Liver (tissue), 9 donors: ENCODE measurements around the gene CHRNA4. TPM values are rescaled to one million over a fixed set of nuclear protein-coding genes. Genes with fewer than 3 reads are reported as not detected.
"Not testable (repeated sequence)": the region's sequence is repeated elsewhere in the genome, so short reads cannot be mapped to it uniquely, and the experiment has no call there.

Experiments
- DNase-seq: peaks from one replicate; pipeline ENCODE4 v3.0.0-alpha.2; 2017; ENCODE audit warnings: low spot score
- H3K27ac ChIP-seq, 2 donors: one replicate each; pipeline ENCODE4 v1.7.0; 2013; ENCODE audit warnings: inconsistent platforms in 2 of 2, low read length in 2 of 2, control low read depth in 1 of 2, low read depth in 1 of 2, mild to moderate bottlenecking in 1 of 2
- H3K27me3 ChIP-seq, 4 donors: one replicate each; pipeline versions ENCODE4 v1.6.1 to v1.7.0; 2013; ENCODE audit warnings: low read length in 3 of 4, inconsistent platforms in 1 of 4, mild to moderate bottlenecking in 1 of 4, moderate library complexity in 1 of 4; ENCODE audit not compliant: control insufficient read depth in 4 of 4, insufficient read depth in 4 of 4
- H3K36me3 ChIP-seq, 4 donors: one replicate each; pipeline versions ENCODE4 v1.6.1 to v1.7.0; 2013; ENCODE audit warnings: low read length in 3 of 4, mild to moderate bottlenecking in 3 of 4, low read depth in 1 of 4, moderate library complexity in 1 of 4; ENCODE audit not compliant: control insufficient read depth in 4 of 4, insufficient read depth in 3 of 4
- H3K4me1 ChIP-seq, 4 donors: one replicate each; pipeline versions ENCODE4 v1.6.1 to v1.7.0; 2013; ENCODE audit warnings: low read length in 3 of 4, mild to moderate bottlenecking in 3 of 4, moderate library complexity in 1 of 4; ENCODE audit not compliant: control insufficient read depth in 4 of 4, insufficient read depth in 4 of 4
- H3K4me3 ChIP-seq, 3 donors: one replicate each; pipeline versions ENCODE4 v1.6.1 to v1.7.0; 2013; ENCODE audit warnings: low read length in 3 of 3, control low read depth in 1 of 3, low read depth in 1 of 3, mild to moderate bottlenecking in 1 of 3
- H3K9ac ChIP-seq, 2 donors: one replicate each; pipeline ENCODE4 v1.7.0; 2013; ENCODE audit warnings: low read length in 2 of 2, mild to moderate bottlenecking in 2 of 2, moderate library complexity in 2 of 2, control low read depth in 1 of 2, low read depth in 1 of 2
- H3K9me3 ChIP-seq, 4 donors: one replicate each; pipeline versions ENCODE4 v1.6.1 to v1.7.0; 2013; ENCODE audit warnings: low read length in 3 of 4; ENCODE audit not compliant: control insufficient read depth in 4 of 4
- ATF3 ChIP-seq: IDR thresholded peaks from 2 replicates; pipeline ENCODE4 v1.6.1; 2016; ENCODE audit warnings: antibody characterized with exemption
- CTCF ChIP-seq: fragments of 150-350 bp; IDR thresholded peaks from 2 replicates; pipeline ENCODE4 v1.5.1; 2017; ENCODE audit warnings: improper control_type of control experiment, low read depth, low read length; ENCODE audit not compliant: missing input control
- EGR1 ChIP-seq, 2 donors: IDR thresholded peaks; 2 replicates each; pipeline ENCODE4 v1.6.1; 2016 to 2018; ENCODE audit warnings: antibody characterized with exemption in 2 of 2, low read depth in 2 of 2
- FOXA1 ChIP-seq: IDR thresholded peaks from 2 replicates; pipeline ENCODE4 v1.6.1; 2016; ENCODE audit warnings: antibody characterized with exemption
- FOXA2 ChIP-seq: IDR thresholded peaks from 2 replicates; pipeline ENCODE4 v1.6.1; 2016; ENCODE audit warnings: antibody characterized with exemption
- GABPA ChIP-seq, 2 donors: IDR thresholded peaks in 1 of 2; conservative IDR thresholded peaks in 1 of 2; 2 replicates each; pipeline ENCODE4 v1.6.1; 2016; ENCODE audit warnings: antibody characterized with exemption in 2 of 2, mild to moderate bottlenecking in 1 of 2, moderate library complexity in 1 of 2
- HNF4A ChIP-seq, 2 donors: conservative IDR thresholded peaks; 2 replicates each; pipeline ENCODE4 v1.6.1; 2016; ENCODE audit warnings: antibody characterized with exemption in 2 of 2, mild to moderate bottlenecking in 2 of 2
- HNF4G ChIP-seq: IDR thresholded peaks from 2 replicates; pipeline ENCODE4 v1.6.1; 2016; ENCODE audit warnings: antibody characterized with exemption
- JUND ChIP-seq, 2 donors: IDR thresholded peaks; 2 replicates each; pipeline ENCODE4 v1.6.1; 2016; ENCODE audit warnings: antibody characterized with exemption in 2 of 2
- MAX ChIP-seq: IDR thresholded peaks from 2 replicates; pipeline ENCODE4 v1.6.1; 2016; ENCODE audit warnings: antibody characterized with exemption
- NR2F2 ChIP-seq: IDR thresholded peaks from 2 replicates; pipeline ENCODE4 v1.6.1; 2016; ENCODE audit warnings: antibody characterized with exemption
- REST ChIP-seq: IDR thresholded peaks from 2 replicates; pipeline ENCODE4 v1.6.1; 2016; ENCODE audit warnings: antibody characterized with exemption, mild to moderate bottlenecking
- RXRA ChIP-seq, 2 donors: IDR thresholded peaks; 2 replicates each; pipeline ENCODE4 v1.6.1; 2017 to 2018; ENCODE audit warnings: antibody characterized with exemption in 2 of 2, mild to moderate bottlenecking in 1 of 2
- SP1 ChIP-seq: IDR thresholded peaks from 2 replicates; pipeline ENCODE4 v1.6.1; 2018; ENCODE audit warnings: antibody characterized with exemption, mild to moderate bottlenecking
- TAF1 ChIP-seq: conservative IDR thresholded peaks from 2 replicates; pipeline ENCODE4 v1.6.1; 2016; ENCODE audit warnings: antibody characterized with exemption, mild to moderate bottlenecking
- YY1 ChIP-seq: IDR thresholded peaks from 2 replicates; pipeline ENCODE4 v1.6.1; 2016; ENCODE audit warnings: antibody characterized with exemption, mild to moderate bottlenecking
- WGBS: extraction: QIAGEN DNeasy Blood & Tissue Kit; methylation state at CpG from one replicate; pipeline ENCODE4 v1.1.7; 2013; 5-methylcytosine and 5-hydroxymethylcytosine counted together
- polyA plus RNA-seq, 2 donors: library from polyadenylated mRNA; stranded (reverse) in 1 of 2; unstranded in 1 of 2; fragments of 200-250 nt in 1 of 2; fragments of >200 nt in 1 of 2; fragmentation: Nextera tagmentation in 1 of 2; extraction: Ambion mirVana in 1 of 2; gene quantifications; one replicate each; pipeline versions ENCODE4 v1.2.1 to v1.2.3, GENCODE V29; 2013 to 2015
- total RNA-seq, 2 donors: library from RNA; depleted of rRNA; stranded (reverse); fragments of >200 nt; gene quantifications; one replicate each; pipeline ENCODE4 v1.2.3, GENCODE V29; 2014
- donor health status: healthy.
- donor health status: healthy.
- donor health status: healthy.
- donor health status: healthy.
- donor health status: healthy.

The CHRNA4 gene
- total and polyA plus RNA-seq, 4 donors, result 3.2 to 23.3 (median 6.4) TPM; not detected in 1

GRCh38 chr20:63336232-63336752 lies 24.9 kb downstream of the CHRNA4 start:
- WGBS, result 91% methylated on average over 29 of the region's 29 CpGs
- Histone ChIP-seq H3K36me3 (no peaks in the 10 kb centered on the region), H3K27ac (no peak overlapping the region), H3K9me3 (peaks cover 0 to 4% (median 0%) of the 10 kb centered on the region in 4 donors), H3K9ac (no peak overlapping the region), H3K4me1 (no peaks in the 10 kb centered on the region), H3K4me3 (no peak overlapping the region), H3K27me3 (no peaks in the 10 kb centered on the region)
- TF ChIP-seq YY1 (no peak), REST (no peak), ATF3 (no peak), TAF1 (no peak), GABPA (IDR thresholded peaks at IDR 0.05 in 1 of 2, conservative IDR thresholded peaks at IDR 0.05 in 1 of 2) (no peak), FOXA2 (no peak), SP1 (no peak), CTCF (no peak), HNF4G (no peak), RXRA (IDR thresholded peaks at IDR 0.05) (no peak), FOXA1 (no peak), JUND (IDR thresholded peaks at IDR 0.05) (no peak), HNF4A (conservative IDR thresholded peaks at IDR 0.05) (no peak), NR2F2 (no peak), MAX (no peak)
- no peak for DNase-seq

GRCh38 chr20:63335711-63336110 lies 25.4 kb downstream of the CHRNA4 start:
- Histone ChIP-seq H3K4me1 (no peaks in the 10 kb centered on the region), H3K4me3 (no peak overlapping the region), H3K27ac (no peak overlapping the region), H3K36me3 (no peaks in the 10 kb centered on the region), H3K9me3 (peaks cover 0 to 4% (median 0%) of the 10 kb centered on the region in 4 donors), H3K27me3 (no peaks in the 10 kb centered on the region), H3K9ac (no peak overlapping the region)
- no peak for DNase-seq
- TF ChIP-seq NR2F2 (no peak), EGR1 (IDR thresholded peaks at IDR 0.05; ENCODE audit: low read depth in 2 of 2) (no peak), MAX (no peak), GABPA (IDR thresholded peaks at IDR 0.05 in 1 of 2, conservative IDR thresholded peaks at IDR 0.05 in 1 of 2) (no peak), FOXA1 (no peak), SP1 (no peak), HNF4G (no peak)
- 54% methylated on average over 9 of the region's 9 CpGs for WGBS

- H3K36me3 ChIP-seq, H3K9me3 ChIP-seq, H3K4me1 ChIP-seq, DNase-seq, H3K4me3 ChIP-seq, H3K27me3 ChIP-seq, H3K27ac ChIP-seq, H3K9ac ChIP-seq: not testable (repeated sequence)
- WGBS, result 93% methylated on average over 9 of the region's 9 CpGs
These were observed 26.1 kb downstream of the CHRNA4 start for GRCh38 chr20:63335060-63335459.
